Adipocyte (in vitro differentiated cells): ENCODE data around the gene PYGO1.

Source experiments
- DNase-seq: peaks from one replicate; pipeline ENCODE4 v3.0.0-alpha.2; 2015; ENCODE audit warnings: low read depth
- H3K27me3 ChIP-seq: replicated peaks from 2 replicates; pipeline ENCODE4 v1.7.0; 2013; ENCODE audit warnings: mild to moderate bottlenecking, low read length, moderate library complexity; ENCODE audit not compliant: control insufficient read depth, insufficient read depth
- H3K36me3 ChIP-seq: 2 replicates; pipeline ENCODE4 v1.7.0; 2013; ENCODE audit warnings: low read length, mild to moderate bottlenecking, moderate library complexity; ENCODE audit not compliant: control insufficient read depth, insufficient read depth, severe bottlenecking
- H3K4me1 ChIP-seq: 2 replicates; pipeline ENCODE4 v1.7.0; 2013; ENCODE audit warnings: mild to moderate bottlenecking, low read length, moderate library complexity; ENCODE audit not compliant: control insufficient read depth, insufficient read depth
- H3K4me3 ChIP-seq: 2 replicates; pipeline ENCODE4 v1.7.0; 2013; ENCODE audit warnings: mild to moderate bottlenecking, low read length, moderate library complexity
- H3K9ac ChIP-seq: 2 replicates; pipeline ENCODE4 v1.7.0; 2013; ENCODE audit warnings: mild to moderate bottlenecking, low read length, moderate library complexity
- H3K9me3 ChIP-seq: 2 replicates; pipeline ENCODE4 v1.7.0; 2013; ENCODE audit warnings: mild to moderate bottlenecking, low read length, moderate library complexity; ENCODE audit not compliant: control insufficient read depth

PYGO1 gene

GRCh38 chr15:55588070-55588814 lies at the start of gene PYGO1:
Gene PYGO1 (minus strand): TSS chr15:55588345. CDS start chr15:55587883, 462 bp downstream.
- Histone ChIP-seq H3K27me3 (no peaks in the 10 kb centered on the region), H3K4me1 (peaks cover 15% of the 10 kb centered on the region), H3K4me3 (peak within 1 kb of the TSS; percentile 90), H3K9me3 (no peaks in the 10 kb centered on the region), H3K9ac (peak within 1 kb of the TSS; percentile 88), H3K36me3 (no peaks in the 10 kb centered on the region)
- peak; percentile 88 for DNase-seq

- no peak overlapping the region for H3K9ac ChIP-seq
- no peaks in the 10 kb centered on the region for H3K36me3 ChIP-seq
- no peaks in the 10 kb centered on the region for H3K27me3 ChIP-seq
- DNase-seq, result no peak
- H3K4me1 ChIP-seq, result no peaks in the 10 kb centered on the region
- no peak overlapping the region for H3K4me3 ChIP-seq
- H3K9me3 ChIP-seq, result no peaks in the 10 kb centered on the region
These were observed 48.9 kb upstream of the PYGO1 start for GRCh38 chr15:55637086-55637485.

- Histone ChIP-seq H3K36me3 (no peaks in the 10 kb centered on the region), H3K9me3 (no peaks in the 10 kb centered on the region), H3K4me3 (no peak overlapping the region)
These were observed 45.6 kb upstream of the PYGO1 start for GRCh38 chr15:55633731-55634130.

GRCh38 chr15:55632434-55632833 lies 44.3 kb upstream of the PYGO1 start:
- Histone ChIP-seq H3K36me3 (no peaks in the 10 kb centered on the region), H3K9ac (no peak overlapping the region), H3K4me1 (peaks cover 6% of the 10 kb centered on the region), H3K4me3 (no peak overlapping the region), H3K27me3 (no peaks in the 10 kb centered on the region), H3K9me3 (no peaks in the 10 kb centered on the region)
- DNase-seq, result no peak

More at GRCh38 chr15:55633731-55634130, 45.6 kb upstream of the PYGO1 start:
- Histone ChIP-seq H3K9ac (no peak overlapping the region), H3K27me3 (no peaks in the 10 kb centered on the region), H3K4me1 (no peaks in the 10 kb centered on the region)
- no peak for DNase-seq

- no peaks in the 10 kb centered on the region for H3K9me3 ChIP-seq
- peaks cover 6% of the 10 kb centered on the region for H3K4me1 ChIP-seq
- H3K9ac ChIP-seq, result no peak overlapping the region
- no peak for DNase-seq
- no peaks in the 10 kb centered on the region for H3K27me3 ChIP-seq
- H3K4me3 ChIP-seq, result no peak overlapping the region
- no peaks in the 10 kb centered on the region for H3K36me3 ChIP-seq
These were observed 42.7 kb upstream of the PYGO1 start for GRCh38 chr15:55630858-55631257.

GRCh38 chr15:55628369-55628730 lies 40.2 kb upstream of the PYGO1 start:
- Histone ChIP-seq H3K9me3 (no peaks in the 10 kb centered on the region), H3K4me1 (peaks cover 6% of the 10 kb centered on the region), H3K4me3 (no peak overlapping the region), H3K27me3 (no peaks in the 10 kb centered on the region), H3K36me3 (no peaks in the 10 kb centered on the region), H3K9ac (no peak overlapping the region)
- no peak for DNase-seq

- H3K9me3 ChIP-seq, result no peaks in the 10 kb centered on the region
- no peak overlapping the region for H3K4me3 ChIP-seq
- DNase-seq, result peak; percentile 95
- H3K4me1 ChIP-seq, result peaks cover 6% of the 10 kb centered on the region
- no peak overlapping the region for H3K9ac ChIP-seq
- H3K36me3 ChIP-seq, result no peaks in the 10 kb centered on the region
- H3K27me3 ChIP-seq, result no peaks in the 10 kb centered on the region
These were observed 39.7 kb upstream of the PYGO1 start for GRCh38 chr15:55627730-55628368.

GRCh38 chr15:55619783-55620182 lies 31.6 kb upstream of the PYGO1 start:
- no peak for DNase-seq
- no peaks in the 10 kb centered on the region for H3K9me3 ChIP-seq
- H3K27me3 ChIP-seq, result no peaks in the 10 kb centered on the region
- no peaks in the 10 kb centered on the region for H3K36me3 ChIP-seq
- no peak overlapping the region for H3K9ac ChIP-seq
- H3K4me3 ChIP-seq, result no peak overlapping the region
- H3K4me1 ChIP-seq, result no peaks in the 10 kb centered on the region

GRCh38 chr15:55618387-55618786 lies 30.2 kb upstream of the PYGO1 start:
- H3K27me3 ChIP-seq, result no peaks in the 10 kb centered on the region
- no peak for DNase-seq
- H3K9me3 ChIP-seq, result no peaks in the 10 kb centered on the region
- H3K4me3 ChIP-seq, result no peak overlapping the region
- H3K9ac ChIP-seq, result no peak overlapping the region
- no peaks in the 10 kb centered on the region for H3K36me3 ChIP-seq
- no peaks in the 10 kb centered on the region for H3K4me1 ChIP-seq

- H3K27me3 ChIP-seq, result no peaks in the 10 kb centered on the region
- no peak for DNase-seq
- H3K9me3 ChIP-seq, result no peaks in the 10 kb centered on the region
- no peak overlapping the region for H3K9ac ChIP-seq
- H3K4me1 ChIP-seq, result no peaks in the 10 kb centered on the region
- H3K36me3 ChIP-seq, result no peaks in the 10 kb centered on the region
- H3K4me3 ChIP-seq, result no peak overlapping the region
These were observed 27.3 kb upstream of the PYGO1 start for GRCh38 chr15:55615445-55615844.

GRCh38 chr15:55613727-55614126 lies 25.6 kb upstream of the PYGO1 start:
- Histone ChIP-seq H3K9me3 (no peaks in the 10 kb centered on the region), H3K9ac (no peak overlapping the region), H3K4me1 (no peaks in the 10 kb centered on the region), H3K4me3 (no peak overlapping the region), H3K27me3 (no peaks in the 10 kb centered on the region), H3K36me3 (no peaks in the 10 kb centered on the region)
- DNase-seq, result no peak
